SKM-1 treated with dmso at 0.1 percent for 144 hours (cell line): ENCODE results near the gene DLG1.
"Not testable (repeated sequence)": the region's sequence is repeated elsewhere in the genome, so short reads cannot be mapped to it uniquely, and the experiment has no call there.

Source experiments
- DNase-seq: peaks from one replicate; lab custom pipeline; 2025; ENCODE audit not compliant: unreplicated experiment; lab: John Stamatoyannopoulos, UW

DLG1 gene

GRCh38 chr3:197216914-197217313, 81.5 kb downstream of the DLG1 start:
- no peak for DNase-seq

GRCh38 chr3:197216169-197216860, 82.1 kb downstream of the DLG1 start:
- DNase-seq: no peak

- no peak for DNase-seq
Measured at GRCh38 chr3:197212290-197212689, 86.1 kb downstream of the DLG1 start.

- DNase-seq: not testable (repeated sequence)
Measured at GRCh38 chr3:197211698-197212097, 86.7 kb downstream of the DLG1 start.

GRCh38 chr3:197209366-197210260, 88.8 kb downstream of the DLG1 start:
- no peak for DNase-seq

- no peak for DNase-seq
Measured at GRCh38 chr3:197206913-197207312, 91.5 kb downstream of the DLG1 start.

GRCh38 chr3:197205675-197206074, 92.7 kb downstream of the DLG1 start:
- no peak for DNase-seq

- DNase-seq: no peak
Measured at GRCh38 chr3:197205265-197205664, 93.1 kb downstream of the DLG1 start.

GRCh38 chr3:197204736-197205135, 93.7 kb downstream of the DLG1 start:
- DNase-seq: no peak

GRCh38 chr3:197203714-197204146, 94.7 kb downstream of the DLG1 start:
- DNase-seq: no peak

GRCh38 chr3:197202694-197203093, 95.7 kb downstream of the DLG1 start:
- no peak for DNase-seq

GRCh38 chr3:197201791-197202452, 96.5 kb downstream of the DLG1 start:
- DNase-seq: no peak

- not testable (repeated sequence) for DNase-seq
Measured at GRCh38 chr3:197200856-197201255, 97.6 kb downstream of the DLG1 start.

- DNase-seq: no peak
Measured at GRCh38 chr3:197197334-197197733, 101.1 kb downstream of the DLG1 start.

GRCh38 chr3:197196192-197196591, 102.2 kb downstream of the DLG1 start:
- no peak for DNase-seq

GRCh38 chr3:197195326-197195725, 103.1 kb downstream of the DLG1 start:
- no peak for DNase-seq

GRCh38 chr3:197193759-197194158, 104.7 kb downstream of the DLG1 start:
- peak; percentile 10 for DNase-seq

GRCh38 chr3:197191897-197192296, 106.5 kb downstream of the DLG1 start:
- no peak for DNase-seq

- no peak for DNase-seq
Measured at GRCh38 chr3:197189623-197190022, 108.8 kb downstream of the DLG1 start.

- no peak for DNase-seq
Measured at GRCh38 chr3:197188963-197189362, 109.4 kb downstream of the DLG1 start.

- peak; percentile 61 for DNase-seq
Measured at GRCh38 chr3:197186887-197187588, 111.4 kb downstream of the DLG1 start.
